Activated CD4-positive, alpha-beta T cell treated with anti-CD3 and anti-CD28 coated beads for 1 hour (primary cell): ENCODE data around the gene VASN.
A peak's percentile ranks its signal among the peaks of the same experiment; 100 is the strongest.

Experiments
- DNase-seq: peaks from one replicate; pipeline ENCODE4 v3.0.0-alpha.2; 2020

VASN gene

DNA sequence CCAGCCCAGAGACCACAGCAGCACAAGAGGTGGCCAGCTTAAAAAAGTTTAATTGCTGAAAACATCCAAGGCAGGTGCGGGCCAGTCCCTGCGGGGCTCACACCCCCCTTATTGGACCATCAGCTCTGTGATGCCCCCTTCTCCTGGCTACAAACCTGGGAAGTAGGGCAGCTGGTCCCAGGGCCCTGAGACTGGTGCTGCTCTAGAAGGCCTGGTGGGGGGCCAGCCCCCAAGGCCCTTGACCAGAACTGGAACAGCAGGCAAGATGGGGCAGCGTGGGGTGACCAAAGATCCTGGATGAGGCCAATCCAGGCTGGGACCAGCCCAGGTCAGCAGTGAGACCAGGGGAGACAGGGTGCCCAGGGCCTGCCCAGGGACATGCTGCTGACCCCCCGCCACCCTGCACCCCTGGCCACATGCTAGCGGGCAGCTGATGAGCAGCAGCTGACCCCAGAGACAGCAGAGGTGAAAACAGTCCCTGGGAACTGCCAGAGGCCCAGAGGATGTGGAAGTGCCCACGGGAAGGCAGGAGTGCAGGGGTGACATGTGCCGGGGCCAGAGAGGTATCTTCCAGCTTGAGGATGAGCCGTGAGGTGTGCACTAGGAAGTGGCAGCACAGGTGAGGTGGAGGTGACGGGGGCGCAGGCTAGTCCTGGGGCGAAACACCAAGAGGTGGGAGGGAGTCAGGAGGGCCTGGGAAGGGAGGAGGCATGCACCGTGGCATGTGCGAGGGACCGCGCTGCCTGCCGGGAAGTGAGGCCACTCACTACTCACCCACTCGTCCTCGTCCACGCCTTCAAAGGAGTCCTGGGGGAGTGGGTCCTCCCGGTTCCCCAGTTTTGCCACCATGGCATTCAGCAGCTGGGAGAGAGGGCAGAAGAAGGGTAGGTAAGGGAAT is 16.9 kb upstream of the VASN start:
- DNase-seq, result no peak

DNA sequence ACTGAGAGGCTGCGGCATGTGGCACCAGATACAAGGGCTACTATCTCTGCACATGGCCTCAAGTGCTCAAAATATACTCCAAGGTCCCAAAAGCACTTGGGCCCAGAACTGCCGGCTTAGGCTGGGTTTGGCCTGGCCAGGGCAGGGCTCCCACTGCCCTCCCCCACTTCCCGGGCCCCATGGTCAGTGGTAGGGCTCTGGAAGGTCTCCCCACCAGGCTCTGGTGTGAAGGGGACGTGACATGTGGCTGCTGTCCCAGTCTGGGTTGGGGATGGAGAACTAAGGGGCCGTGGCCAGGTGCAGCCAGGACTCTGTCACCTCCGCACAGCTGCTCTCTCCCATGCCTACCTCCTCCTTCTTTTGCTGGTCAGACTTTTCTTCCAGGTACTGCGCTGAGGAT is 14.8 kb upstream of the VASN start:
- DNase-seq, result no peak

- DNase-seq, result no peak
These were observed 13.4 kb upstream of the VASN start for GRCh38 chr16:4358236-4358635.

DNA sequence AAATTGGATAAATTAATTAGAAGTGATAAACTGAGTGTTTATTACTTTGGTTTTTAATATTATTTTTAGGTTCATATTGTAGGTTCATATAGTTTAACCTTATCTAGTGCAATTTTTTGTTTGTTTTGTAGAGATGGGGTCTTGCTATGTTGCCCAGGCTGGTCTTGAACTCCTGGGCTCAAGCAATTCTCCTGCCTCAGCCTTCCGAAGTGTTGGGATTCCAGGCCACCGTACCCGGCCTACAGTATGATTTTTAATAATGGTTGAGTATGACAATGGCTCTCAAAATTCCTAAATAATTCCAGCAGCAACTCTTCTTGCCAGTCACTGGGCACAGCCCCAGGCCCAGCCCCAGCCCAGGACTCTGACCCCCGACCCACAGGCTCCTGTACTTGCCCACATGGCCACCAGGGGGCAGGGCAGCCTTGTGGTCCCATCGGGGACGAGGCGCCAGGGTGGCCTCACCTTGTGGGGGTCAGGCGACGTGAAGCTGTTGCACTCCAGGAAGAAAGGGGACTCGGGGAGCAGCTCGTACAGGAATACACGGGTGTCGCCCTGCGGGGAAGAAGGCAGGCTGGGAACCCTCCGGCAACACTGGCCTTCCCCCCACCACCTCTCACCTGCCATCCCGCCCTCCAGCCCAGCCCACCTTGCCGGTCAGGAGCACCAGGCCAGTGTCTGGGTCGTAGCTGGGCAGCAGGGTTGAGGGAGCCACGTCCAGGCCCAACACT is 12.7 kb upstream of the VASN start:
- peak; percentile 50 for DNase-seq

DNA sequence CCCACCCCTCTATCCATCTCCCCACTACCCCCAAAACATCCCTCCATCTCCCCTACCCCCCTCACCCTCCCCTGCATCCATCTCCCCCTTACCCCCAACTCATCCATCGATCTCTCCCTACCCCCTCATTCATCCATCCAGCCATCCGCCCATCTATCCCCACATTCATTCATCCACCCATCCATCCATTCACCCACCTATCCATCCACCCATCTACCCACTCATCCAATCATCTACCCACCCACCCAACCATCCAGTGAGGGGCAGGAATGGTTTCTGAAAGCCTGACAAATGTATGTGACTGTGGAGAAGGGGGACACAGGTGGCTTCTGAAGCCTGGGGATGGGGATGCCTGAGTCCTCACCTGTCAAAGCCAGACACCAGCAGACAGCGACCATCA is 11.7 kb upstream of the VASN start:
- no peak for DNase-seq

DNA sequence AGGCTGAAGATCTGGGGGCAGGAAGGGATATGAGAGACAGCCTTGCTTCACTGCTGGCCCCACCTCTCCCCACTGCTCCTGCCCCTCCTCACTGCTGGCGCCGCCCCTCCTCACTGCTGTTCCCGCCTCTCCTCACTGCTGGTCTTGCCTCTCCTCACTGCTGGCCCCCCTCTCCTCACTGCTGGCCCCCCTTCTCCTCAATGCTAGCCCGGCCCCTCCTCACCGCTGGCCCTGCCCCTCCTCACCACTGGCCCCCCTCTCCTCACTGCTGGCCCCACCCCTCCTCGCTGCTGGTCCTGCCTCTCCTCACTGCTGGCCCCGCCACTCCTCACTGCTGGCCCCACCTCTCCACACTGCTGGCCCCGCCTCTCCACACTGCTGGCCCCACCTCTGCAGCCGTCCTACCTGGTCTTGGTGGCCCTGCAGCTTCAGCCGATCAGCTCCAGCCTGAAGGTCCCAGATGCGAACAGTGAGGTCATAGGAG is 11.1 kb upstream of the VASN start:
- DNase-seq, result no peak

- no peak for DNase-seq
These were observed 10.4 kb upstream of the VASN start for GRCh38 chr16:4361033-4361943.

GRCh38 chr16:4361944-4362311 is 9.7 kb upstream of the VASN start:
- no peak for DNase-seq

GRCh38 chr16:4362476-4363135 is 9.0 kb upstream of the VASN start:
- no peak for DNase-seq

DNA sequence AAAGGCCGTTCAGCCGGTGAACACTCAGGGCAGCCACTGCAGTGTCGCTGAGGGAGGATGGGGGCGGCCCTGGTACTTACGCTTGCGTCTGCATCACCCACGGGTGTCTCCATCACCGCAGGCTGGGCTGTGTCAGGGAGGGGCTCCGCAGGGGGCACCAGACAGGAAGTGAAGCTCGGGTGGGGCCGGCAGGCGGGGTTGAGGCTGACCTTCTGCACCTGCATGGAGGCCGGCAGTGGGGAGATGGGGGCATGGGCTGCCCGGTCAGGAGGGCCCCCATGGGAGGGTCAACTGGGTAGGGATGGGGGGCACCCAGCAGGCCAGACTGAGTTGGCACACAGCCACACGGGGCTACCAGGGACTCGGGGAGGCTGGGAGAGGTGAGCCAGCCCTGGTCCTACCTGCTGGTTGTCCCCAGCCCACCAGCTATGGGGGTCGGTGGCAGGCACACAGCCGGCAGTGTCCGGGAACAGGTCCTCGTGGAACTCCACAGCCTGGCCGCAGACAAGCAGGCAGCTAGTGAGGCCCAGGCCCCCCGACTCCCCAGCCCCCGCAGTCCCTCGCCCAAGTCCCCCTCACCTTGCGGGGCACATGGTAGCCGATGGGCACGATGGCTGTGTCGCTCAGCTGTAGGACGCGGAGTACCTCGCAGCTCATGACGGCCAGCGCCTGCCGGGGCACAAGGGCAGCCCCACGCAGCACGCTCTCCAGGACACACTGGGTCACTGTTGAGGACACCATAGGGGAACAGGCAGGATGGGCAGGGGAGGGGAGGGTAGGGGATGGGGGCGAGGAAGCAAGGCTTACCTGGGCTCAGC is 7.2 kb upstream of the VASN start:
- no peak for DNase-seq

DNA sequence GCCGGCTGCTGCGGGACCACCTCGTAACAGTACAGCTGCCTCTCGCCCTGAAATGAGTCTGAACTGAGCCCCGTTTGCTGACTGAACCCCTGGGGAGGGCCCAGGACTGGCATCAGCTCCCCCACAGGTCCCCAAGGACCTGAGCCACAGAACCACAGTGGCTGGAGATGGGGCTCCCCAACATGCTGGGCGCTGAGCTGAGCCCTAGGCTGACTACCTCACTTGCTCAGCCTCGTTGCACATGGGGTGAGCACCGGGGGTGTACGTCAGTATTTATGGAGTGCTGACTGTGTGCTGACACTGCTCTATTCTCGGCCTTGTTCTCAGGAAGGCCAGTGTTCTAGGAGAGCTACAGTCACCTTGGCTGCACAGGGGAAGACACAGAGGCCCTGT is 6.6 kb upstream of the VASN start:
- no peak for DNase-seq

DNA sequence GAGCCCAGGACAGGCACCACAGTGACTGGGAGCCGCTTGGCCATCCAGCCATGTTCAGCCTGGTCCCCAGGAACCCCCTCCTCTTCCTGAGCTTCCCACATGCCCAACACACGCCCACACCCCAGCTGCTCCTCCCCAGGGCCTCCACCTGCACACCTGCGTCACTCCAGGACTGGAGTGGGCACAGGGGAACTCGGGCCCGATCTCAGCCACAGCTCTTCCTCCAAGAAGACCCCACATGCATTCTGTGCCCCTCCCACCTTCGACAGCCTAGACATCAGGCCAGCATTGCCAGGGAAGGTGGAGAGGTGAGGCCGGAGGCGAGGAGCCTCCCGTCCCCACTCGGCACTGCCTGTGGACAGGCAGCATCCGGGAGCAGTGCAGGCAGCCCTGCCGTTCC is 6.0 kb upstream of the VASN start:
- no peak for DNase-seq

DNA sequence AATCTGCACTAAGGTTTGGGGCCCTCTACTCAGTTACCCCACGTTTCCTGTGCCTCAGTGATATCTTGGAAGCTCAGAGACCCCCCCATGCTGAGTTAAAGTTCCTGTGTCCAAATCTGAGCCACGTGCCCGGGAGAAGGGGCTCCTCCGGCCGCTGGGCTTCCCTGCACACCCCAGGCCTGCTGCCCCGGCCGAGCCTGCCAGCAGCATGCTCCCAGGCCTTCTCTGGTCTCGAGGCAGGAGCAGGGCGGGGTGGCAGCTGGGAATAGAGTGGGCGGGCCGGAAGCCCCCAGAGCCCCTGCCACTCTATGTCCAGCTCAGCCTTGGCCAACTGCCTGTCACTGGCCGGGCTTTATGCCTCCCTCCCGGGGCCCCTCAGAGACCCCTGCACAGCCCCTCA is 5.6 kb upstream of the VASN start:
- no peak for DNase-seq

DNA sequence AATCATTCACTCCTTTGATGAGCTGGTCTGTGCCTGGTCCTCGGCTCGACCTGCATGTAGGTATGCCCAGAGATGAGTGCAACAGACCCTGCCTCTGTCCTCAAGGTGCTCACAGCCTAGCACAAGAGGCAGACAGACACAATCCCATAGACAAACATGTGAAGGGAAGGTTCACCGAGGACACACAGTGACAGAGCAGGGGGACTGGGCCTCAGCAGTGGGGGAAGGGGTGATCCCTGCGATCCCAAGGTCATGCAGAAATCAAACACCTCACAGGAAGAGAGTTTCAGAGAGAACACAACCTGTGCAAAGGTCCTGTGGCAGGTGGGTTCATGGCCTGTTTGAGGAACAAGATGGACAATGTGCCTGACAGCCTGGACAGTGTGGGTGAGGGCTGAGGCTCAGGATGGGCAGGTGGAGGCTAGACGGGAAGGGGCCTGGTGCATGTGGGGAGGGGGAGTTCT is 4.2 kb upstream of the VASN start:
- DNase-seq, result no peak

DNA sequence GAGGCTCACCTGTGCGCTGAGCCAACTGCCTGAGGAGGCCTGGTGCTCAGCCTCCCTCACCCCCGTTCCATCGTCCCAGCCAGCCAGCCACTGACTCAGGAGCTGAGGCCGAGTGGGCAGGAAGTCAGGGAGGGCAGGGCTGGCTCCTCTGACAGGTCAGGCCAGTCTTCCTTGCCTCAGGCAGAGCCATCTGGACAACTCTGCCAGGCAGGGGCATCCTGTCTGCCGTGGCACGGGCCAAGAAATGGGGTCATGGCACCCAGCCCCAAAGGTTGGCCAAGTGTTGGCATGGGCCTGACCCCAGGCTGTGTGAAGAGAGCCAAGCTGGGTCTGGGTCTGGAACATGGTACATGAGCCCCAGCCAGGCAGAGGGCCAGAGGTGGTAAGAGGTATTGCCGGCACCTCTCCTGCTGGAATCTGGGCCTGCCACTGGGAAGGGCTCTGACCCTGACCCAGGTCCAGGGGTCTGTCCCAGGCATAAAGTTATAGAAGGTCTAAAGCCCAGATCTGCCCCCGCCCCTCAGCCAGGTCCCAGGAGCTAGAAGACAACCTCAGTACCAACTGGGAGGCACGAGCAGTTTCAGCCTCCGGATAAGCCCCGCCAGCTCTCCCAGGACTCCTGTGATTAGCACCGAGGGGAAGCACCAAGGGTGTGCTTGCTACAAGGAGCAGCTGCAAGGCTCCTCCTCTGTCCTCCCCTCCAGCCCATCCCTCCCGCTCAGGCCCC is 2.5 kb upstream of the VASN start:
- no peak for DNase-seq

GRCh38 chr16:4370151-4370550 is 1.5 kb upstream of the VASN start:
- no peak for DNase-seq

DNA sequence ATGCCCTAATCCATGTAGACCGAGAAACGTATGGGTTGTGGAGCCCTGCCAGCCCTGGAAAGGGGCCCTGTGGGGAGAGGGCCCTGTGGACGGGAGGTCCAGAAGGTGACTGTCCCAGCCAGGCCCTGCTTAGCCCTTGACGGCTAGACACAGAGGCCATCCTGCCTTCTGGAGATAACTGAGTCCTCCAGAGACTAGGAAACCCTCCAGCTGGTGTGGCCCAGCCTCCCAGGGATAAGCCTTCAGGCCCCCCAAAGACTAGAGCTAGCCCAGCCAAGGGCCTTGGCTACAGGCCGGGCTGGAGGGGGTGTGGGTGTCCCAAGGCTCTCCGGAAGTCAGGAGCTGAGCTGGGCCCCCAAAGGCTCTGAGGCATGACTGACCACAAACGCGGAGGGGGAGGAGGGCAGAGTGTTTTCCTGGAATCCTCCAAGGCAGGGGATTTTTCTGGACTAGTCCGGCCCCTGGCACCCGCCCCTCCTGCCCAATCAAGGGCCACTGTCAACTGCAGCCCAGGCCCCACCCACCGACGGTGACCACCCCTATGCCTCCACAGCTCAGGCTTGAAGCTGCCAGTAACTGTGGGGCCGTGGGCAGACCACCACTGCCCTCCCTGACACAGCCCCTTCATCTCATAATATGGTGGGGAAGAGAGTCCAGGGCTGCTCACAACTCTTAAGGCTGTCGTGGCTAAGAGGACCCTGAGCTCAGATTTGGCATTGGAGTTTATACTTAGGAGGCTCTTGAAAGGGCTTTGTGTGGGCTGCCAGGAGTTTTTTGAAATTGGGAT is 885 bp upstream of the VASN start:
- no peak for DNase-seq

DNA sequence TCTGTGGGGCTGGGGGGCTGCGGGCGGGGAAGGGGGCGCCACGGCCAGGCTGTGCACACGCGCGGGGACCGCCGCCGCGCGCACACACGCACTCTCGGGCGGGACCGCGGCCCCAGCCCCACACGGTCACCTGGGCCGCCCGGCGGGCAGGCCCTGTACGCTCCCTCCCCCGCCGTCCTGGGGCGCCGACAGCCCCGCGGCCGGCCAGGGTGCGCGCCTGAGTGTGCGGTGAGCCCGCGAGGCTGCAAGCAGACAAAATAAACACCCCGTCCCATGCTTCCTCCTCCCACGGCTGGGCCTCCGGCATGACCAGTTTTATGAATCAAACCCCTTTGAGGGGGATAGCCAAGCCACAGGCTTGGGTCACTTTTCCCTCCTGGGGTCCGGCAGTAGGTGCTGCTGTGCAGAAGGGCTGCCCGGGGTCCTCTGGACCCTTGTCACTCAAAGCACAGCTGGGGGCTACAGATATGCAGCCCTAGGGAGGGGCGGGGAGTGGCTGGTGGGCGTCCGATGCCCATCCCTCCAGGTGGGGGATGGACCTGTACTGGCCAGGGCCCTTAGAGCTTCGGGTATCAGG is 441 bp downstream of the VASN start:
- DNase-seq, result no peak

GRCh38 chr16:4372578-4373355 is 1.1 kb downstream of the VASN start:
- DNase-seq, result no peak
